HepG2 (cell line): Measurements from ENCODE around the gene DNPH1. TPM values are rescaled to one million over a fixed set of nuclear protein-coding genes. Genes with fewer than 3 reads are reported as not detected.

ENCODE experiments used
- ARID4A ChIP-seq: sonication (generic); formaldehyde crosslinking; IDR thresholded peaks from 2 replicates; pipeline ENCODE4 v1.5.0; 2020; ENCODE audit warnings: mild to moderate bottlenecking, missing genetic modification reagents, borderline replicate concordance
- ARNTL ChIP-seq: sonication (generic); formaldehyde crosslinking; IDR thresholded peaks from 2 replicates; pipeline ENCODE4 v1.4.0; 2020; ENCODE audit warnings: mild to moderate bottlenecking, missing genetic modification reagents
- CBX2 ChIP-seq, 2 experiments: fragments of 200-600 bp in 1 of 2; sonication (generic); formaldehyde crosslinking in 1 of 2; IDR thresholded peaks; 2 replicates each; pipeline versions ENCODE4 v1.7.0 to v1.8.1; 2018 to 2022; ENCODE audit warnings: low read depth in 2 of 2, low read length in 1 of 2, mild to moderate bottlenecking in 1 of 2, missing genetic modification reagents in 1 of 2
- GFI1 ChIP-seq: sonication (generic); formaldehyde crosslinking; IDR thresholded peaks from 2 replicates; pipeline ENCODE4 v1.5.0; 2020; ENCODE audit warnings: missing genetic modification reagents, mild to moderate bottlenecking, borderline replicate concordance
- LCORL ChIP-seq, 2 experiments: fragments of 450-650 bp in 1 of 2; sonication (generic) in 1 of 2; formaldehyde crosslinking in 1 of 2; IDR thresholded peaks; 2 replicates each; pipeline versions ENCODE4 v1.5.0 to v1.6.1; 2017 to 2020; ENCODE audit warnings: antibody characterized with exemption in 1 of 2, missing genetic modification reagents in 1 of 2
- POLR2AphosphoS5 ChIP-seq: IDR thresholded peaks from 2 replicates; pipeline ENCODE4 v1.6.1; 2012; ENCODE audit warnings: low read depth, low read length
- SP1 ChIP-seq, 2 experiments: fragments of 450-650 bp in 1 of 2; sonication (generic) in 1 of 2; formaldehyde crosslinking in 1 of 2; IDR thresholded peaks; 2 replicates each; pipeline versions ENCODE4 v1.4.0 to v1.6.1; 2016 to 2020; ENCODE audit warnings: missing genetic modification reagents in 1 of 2
- THYN1 ChIP-seq: sonication (generic); formaldehyde crosslinking; IDR thresholded peaks from 2 replicates; pipeline ENCODE4 v1.8.1; 2023; ENCODE audit warnings: low read depth, mild to moderate bottlenecking, moderate library complexity, missing genetic modification reagents, borderline replicate concordance
- ZBTB38 ChIP-seq: sonication (generic); formaldehyde crosslinking; IDR thresholded peaks from 2 replicates; pipeline ENCODE4 v1.5.1; 2020; ENCODE audit warnings: mild to moderate bottlenecking, missing genetic modification reagents
- ZBTB42 ChIP-seq: sonication (generic); formaldehyde crosslinking; IDR thresholded peaks from 2 replicates; pipeline ENCODE4 v1.5.0; 2020; ENCODE audit warnings: mild to moderate bottlenecking, missing genetic modification reagents
- ZKSCAN8 ChIP-seq: IDR thresholded peaks from 2 replicates; pipeline ENCODE4 v1.6.1; 2016; ENCODE audit warnings: borderline replicate concordance, missing genetic modification reagents, missing compliant biosample characterization
- ZNF274 ChIP-seq: sonication (generic); formaldehyde crosslinking; IDR thresholded peaks from 2 replicates; pipeline ENCODE4 v1.5.1; 2020; ENCODE audit warnings: mild to moderate bottlenecking, missing genetic modification reagents
- ZNF33B ChIP-seq: sonication (generic); formaldehyde crosslinking; IDR thresholded peaks from 2 replicates; pipeline ENCODE4 v1.5.1; 2020; ENCODE audit warnings: mild to moderate bottlenecking, missing genetic modification reagents
- ZNF619 ChIP-seq: sonication (generic); formaldehyde crosslinking; IDR thresholded peaks from 2 replicates; pipeline ENCODE4 v1.4.0; 2020; ENCODE audit warnings: mild to moderate bottlenecking, missing genetic modification reagents
- ZNF709 ChIP-seq: sonication (generic); formaldehyde crosslinking; IDR thresholded peaks from 2 replicates; pipeline ENCODE4 v1.5.0; 2020; ENCODE audit warnings: mild to moderate bottlenecking, missing genetic modification reagents
- ZNF772 ChIP-seq: sonication (generic); formaldehyde crosslinking; IDR thresholded peaks from 2 replicates; pipeline ENCODE4 v1.5.0; 2020; ENCODE audit warnings: mild to moderate bottlenecking, missing genetic modification reagents
- polyA plus RNA-seq, 8 experiments: library from polyadenylated mRNA; depleted of rRNA in 3 of 8; stranded (reverse) in 7 of 8; unstranded in 1 of 8; fragments of >200 nt; fragmentation: Illumina TruSeq in 4 of 8; extraction: Trizol in 4 of 8; gene quantifications; 2 replicates each; pipeline versions ENCODE4 v1.2.1 to v1.2.3, GENCODE V29; 2011 to 2016; ENCODE audit warnings: low read depth in 4 of 8, missing spikeins in 1 of 8, mixed read lengths in 1 of 8; ENCODE audit not compliant: insufficient read depth in 1 of 8
- total RNA-seq, 5 experiments: library from RNA; depleted of rRNA; stranded (reverse); fragments of >200 nt; fragmentation: Illumina TruSeq; extraction: Trizol; gene quantifications; 2 replicates each; pipeline ENCODE4 v1.2.3, GENCODE V29; 2016; ENCODE audit warnings: low read depth in 1 of 5
- TF ChIP-seq, protein P1 (sequence below): sonication (generic); formaldehyde crosslinking; IDR thresholded peaks from 2 replicates; pipeline ENCODE4 v1.4.0; 2020; ENCODE audit warnings: missing genetic modification reagents

DNPH1 gene
- total and polyA plus RNA-seq, 2 of the 13 experiments (the other 11 are each of a cell fraction or from before 2014, with no cell fraction given), result 56.5 to 75.1 TPM

GRCh38 chr6:43263314-43264178, 34.3 kb upstream of the DNPH1 start (continued):
- peak; percentile 59; the same call in 1 of the 2 replicates for TF ChIP-seq ARID4A (CRISPR knock-in tag)
- peak; percentile 91; the same call in 1 of the 2 replicates for TF ChIP-seq ZNF619 (CRISPR knock-in tag)
- TF ChIP-seq, protein P1, sequence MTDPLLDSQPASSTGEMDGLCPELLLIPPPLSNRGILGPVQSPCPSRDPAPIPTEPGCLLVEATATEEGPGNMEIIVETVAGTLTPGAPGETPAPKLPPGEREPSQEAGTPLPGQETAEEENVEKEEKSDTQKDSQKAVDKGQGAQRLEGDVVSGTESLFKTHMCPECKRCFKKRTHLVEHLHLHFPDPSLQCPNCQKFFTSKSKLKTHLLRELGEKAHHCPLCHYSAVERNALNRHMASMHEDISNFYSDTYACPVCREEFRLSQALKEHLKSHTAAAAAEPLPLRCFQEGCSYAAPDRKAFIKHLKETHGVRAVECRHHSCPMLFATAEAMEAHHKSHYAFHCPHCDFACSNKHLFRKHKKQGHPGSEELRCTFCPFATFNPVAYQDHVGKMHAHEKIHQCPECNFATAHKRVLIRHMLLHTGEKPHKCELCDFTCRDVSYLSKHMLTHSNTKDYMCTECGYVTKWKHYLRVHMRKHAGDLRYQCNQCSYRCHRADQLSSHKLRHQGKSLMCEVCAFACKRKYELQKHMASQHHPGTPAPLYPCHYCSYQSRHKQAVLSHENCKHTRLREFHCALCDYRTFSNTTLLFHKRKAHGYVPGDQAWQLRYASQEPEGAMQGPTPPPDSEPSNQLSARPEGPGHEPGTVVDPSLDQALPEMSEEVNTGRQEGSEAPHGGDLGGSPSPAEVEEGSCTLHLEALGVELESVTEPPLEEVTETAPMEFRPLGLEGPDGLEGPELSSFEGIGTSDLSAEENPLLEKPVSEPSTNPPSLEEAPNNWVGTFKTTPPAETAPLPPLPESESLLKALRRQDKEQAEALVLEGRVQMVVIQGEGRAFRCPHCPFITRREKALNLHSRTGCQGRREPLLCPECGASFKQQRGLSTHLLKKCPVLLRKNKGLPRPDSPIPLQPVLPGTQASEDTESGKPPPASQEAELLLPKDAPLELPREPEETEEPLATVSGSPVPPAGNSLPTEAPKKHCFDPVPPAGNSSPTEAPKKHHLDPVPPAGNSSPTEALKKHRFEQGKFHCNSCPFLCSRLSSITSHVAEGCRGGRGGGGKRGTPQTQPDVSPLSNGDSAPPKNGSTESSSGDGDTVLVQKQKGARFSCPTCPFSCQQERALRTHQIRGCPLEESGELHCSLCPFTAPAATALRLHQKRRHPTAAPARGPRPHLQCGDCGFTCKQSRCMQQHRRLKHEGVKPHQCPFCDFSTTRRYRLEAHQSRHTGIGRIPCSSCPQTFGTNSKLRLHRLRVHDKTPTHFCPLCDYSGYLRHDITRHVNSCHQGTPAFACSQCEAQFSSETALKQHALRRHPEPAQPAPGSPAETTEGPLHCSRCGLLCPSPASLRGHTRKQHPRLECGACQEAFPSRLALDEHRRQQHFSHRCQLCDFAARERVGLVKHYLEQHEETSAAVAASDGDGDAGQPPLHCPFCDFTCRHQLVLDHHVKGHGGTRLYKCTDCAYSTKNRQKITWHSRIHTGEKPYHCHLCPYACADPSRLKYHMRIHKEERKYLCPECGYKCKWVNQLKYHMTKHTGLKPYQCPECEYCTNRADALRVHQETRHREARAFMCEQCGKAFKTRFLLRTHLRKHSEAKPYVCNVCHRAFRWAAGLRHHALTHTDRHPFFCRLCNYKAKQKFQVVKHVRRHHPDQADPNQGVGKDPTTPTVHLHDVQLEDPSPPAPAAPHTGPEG (CRISPR knock-in tag), result no peak
- TF ChIP-seq POLR2AphosphoS5, result no peak
- peak; percentile 76; the same call in 1 of the 2 replicates for TF ChIP-seq ZKSCAN8 (CRISPR knock-in tag)
- TF ChIP-seq SP1 (IDR thresholded peaks at IDR 0.05), result no peak
- TF ChIP-seq SP1 (CRISPR knock-in tag; IDR thresholded peaks at IDR 0.05), result peak; percentile 54; the same call in 1 of the 2 replicates
- TF ChIP-seq THYN1 (CRISPR knock-in tag), result peak; percentile 61; the same call in 1 of the 2 replicates
- no peak for TF ChIP-seq ZBTB42 (CRISPR knock-in tag)
- TF ChIP-seq LCORL (IDR thresholded peaks at IDR 0.05), result no peak
- 0 out of 2 replicates have a peak, but pooled peaks have one; percentile 57 for TF ChIP-seq LCORL (CRISPR knock-in tag; IDR thresholded peaks at IDR 0.05)
- peak; percentile 71 for TF ChIP-seq ZBTB38 (CRISPR knock-in tag)
- no peak for TF ChIP-seq GFI1 (CRISPR knock-in tag)
- TF ChIP-seq CBX2 (IDR thresholded peaks at IDR 0.05; ENCODE audit: low read depth, low read length), result no peak
- 0 out of 2 replicates have a peak, but pooled peaks have one; percentile 55 for TF ChIP-seq CBX2 (CRISPR knock-in tag; IDR thresholded peaks at IDR 0.05; ENCODE audit: low read depth)
- TF ChIP-seq ZNF772 (CRISPR knock-in tag), result peak; percentile 86; the same call in 1 of the 2 replicates
- TF ChIP-seq ZNF709 (CRISPR knock-in tag), result no peak
- TF ChIP-seq ZNF33B (CRISPR knock-in tag), result peak; percentile 71; the same call in 1 of the 2 replicates
- TF ChIP-seq ARNTL, result 0 out of 2 replicates have a peak, but pooled peaks have one; percentile 59
- peak; percentile 71; the same call in 1 of the 2 replicates for TF ChIP-seq ZNF274
